ENCODE measurements around the gene SLC26A3. TPM values are rescaled to one million over a fixed set of nuclear protein-coding genes. Genes with fewer than 3 reads are reported as not detected.

Gene SLC26A3
- total RNA-seq, 1 donor from 2014 or later = 0.33 TPM

DNA sequence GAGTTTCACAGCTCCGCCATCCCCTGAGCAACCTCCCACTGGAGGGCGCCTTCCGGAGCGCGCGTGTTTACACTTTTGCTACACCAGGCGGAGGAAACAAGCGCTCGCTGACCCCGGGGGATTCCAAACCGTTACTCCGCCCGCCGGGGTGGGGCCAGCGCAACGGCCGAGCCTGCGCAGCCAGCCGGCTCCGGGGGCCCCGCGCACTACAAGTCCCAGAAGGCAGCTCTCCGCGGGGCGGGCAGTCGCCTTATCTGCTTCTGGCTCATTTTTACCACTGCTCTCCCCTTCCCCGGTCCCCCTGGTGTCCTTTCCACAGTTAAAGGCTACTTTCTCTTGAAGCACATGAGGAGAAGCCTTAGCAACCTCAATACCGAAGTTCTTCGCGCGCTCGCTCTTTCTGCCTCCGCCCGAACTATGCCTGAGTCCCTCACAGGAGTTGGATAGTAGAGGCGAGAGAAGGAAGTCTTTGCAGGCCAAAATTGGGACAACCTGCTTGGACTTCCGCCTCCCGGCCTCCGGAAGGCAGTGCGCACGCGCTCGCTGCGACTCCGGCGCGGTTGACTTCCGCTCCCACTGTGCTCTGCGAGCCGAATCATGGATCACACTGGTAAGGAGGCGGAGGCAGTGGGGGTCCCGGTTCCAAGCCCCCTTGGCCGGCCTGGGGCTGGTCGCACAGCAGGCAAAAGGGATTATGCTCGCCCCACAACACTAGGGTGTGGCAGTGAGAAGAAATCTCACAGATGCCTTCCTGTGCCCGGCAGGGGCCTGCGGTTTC lies 59.3 kb downstream of the SLC26A3 start, which contains the start of gene CBLL1:
TSS of gene CBLL1 (plus strand) at position 576 of the 778 bp plus-strand sequence. CDS start at position 598, 22 bp downstream.
- DNase-seq = peak; percentile 98
- TF ChIP-seq, protein P1, sequence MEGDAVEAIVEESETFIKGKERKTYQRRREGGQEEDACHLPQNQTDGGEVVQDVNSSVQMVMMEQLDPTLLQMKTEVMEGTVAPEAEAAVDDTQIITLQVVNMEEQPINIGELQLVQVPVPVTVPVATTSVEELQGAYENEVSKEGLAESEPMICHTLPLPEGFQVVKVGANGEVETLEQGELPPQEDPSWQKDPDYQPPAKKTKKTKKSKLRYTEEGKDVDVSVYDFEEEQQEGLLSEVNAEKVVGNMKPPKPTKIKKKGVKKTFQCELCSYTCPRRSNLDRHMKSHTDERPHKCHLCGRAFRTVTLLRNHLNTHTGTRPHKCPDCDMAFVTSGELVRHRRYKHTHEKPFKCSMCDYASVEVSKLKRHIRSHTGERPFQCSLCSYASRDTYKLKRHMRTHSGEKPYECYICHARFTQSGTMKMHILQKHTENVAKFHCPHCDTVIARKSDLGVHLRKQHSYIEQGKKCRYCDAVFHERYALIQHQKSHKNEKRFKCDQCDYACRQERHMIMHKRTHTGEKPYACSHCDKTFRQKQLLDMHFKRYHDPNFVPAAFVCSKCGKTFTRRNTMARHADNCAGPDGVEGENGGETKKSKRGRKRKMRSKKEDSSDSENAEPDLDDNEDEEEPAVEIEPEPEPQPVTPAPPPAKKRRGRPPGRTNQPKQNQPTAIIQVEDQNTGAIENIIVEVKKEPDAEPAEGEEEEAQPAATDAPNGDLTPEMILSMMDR (IDR thresholded peaks at IDR 0.05; ENCODE audit: borderline replicate concordance) = peak; percentile 80
- H3K27ac ChIP-seq (replicated peaks) = peak within 1 kb of the TSS; percentile 99
- H3K4me1 ChIP-seq = peaks cover 56% of the 10 kb centered on the region
- H3K4me3 ChIP-seq = peak within 1 kb of the TSS; percentile 81
- H3K27me3 ChIP-seq (ENCODE audit: low read depth) = no peaks in the 10 kb centered on the region
- no peaks in the 10 kb centered on the region for H3K9me3 ChIP-seq (replicated peaks)
- intact Hi-C loops (cut with micrococcal nuclease) = loop anchor here (10.0 kb wide), 1 partner anchor 131 kb away; no protein-coding TSS in a partner anchor
- peaks cover 1% of the 10 kb centered on the region for H3K36me3 ChIP-seq

DNA sequence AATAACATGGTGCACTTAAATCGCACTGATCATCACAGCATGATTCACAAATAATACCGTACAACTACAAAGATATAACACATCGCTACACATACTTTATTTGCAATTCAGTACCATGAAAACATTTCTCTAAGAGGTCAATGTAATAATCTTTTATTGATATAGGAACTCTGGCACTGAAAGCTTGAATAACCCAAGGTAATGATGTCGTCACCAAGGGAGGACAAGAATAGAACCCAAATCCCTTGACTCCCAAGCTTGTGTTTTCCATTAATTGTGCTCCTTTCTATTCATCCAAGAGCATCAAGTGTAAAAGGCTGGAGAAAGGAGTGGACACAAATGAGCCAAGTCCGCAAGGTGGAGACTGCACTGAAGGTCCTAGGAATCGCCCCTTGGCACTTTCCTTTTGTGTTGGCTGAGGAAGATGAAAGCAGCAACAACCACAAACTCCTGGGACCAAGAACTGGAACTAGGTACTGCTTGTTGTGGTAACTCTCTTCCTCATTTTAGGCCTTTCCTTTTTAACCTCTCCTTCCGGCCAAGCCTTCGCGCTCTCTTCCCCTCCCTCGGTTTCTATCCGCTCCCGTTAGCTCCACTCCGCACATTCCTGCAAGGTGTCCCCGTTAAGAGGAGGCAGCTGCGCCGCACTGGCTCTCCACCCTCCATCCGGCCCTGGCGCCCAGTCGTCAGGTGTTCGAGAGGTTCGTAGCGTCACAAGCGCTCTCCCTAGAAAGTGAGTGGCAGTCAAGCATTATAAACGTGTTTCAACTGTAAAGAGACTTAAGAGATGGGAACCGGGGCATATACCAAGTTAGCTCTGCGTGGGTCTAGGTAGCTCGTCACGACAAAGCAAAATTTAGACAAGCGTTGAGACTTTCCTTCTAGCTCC lies 60.1 kb downstream of the SLC26A3 start:
- Histone ChIP-seq H3K36me3 (no peaks in the 10 kb centered on the region), H3K4me3 (peak overlapping the region; percentile 81), H3K9me3 (replicated peaks) (no peaks in the 10 kb centered on the region), H3K27me3 (ENCODE audit: low read depth) (no peaks in the 10 kb centered on the region), H3K4me1 (peaks cover 50% of the 10 kb centered on the region), H3K27ac (replicated peaks) (peak overlapping the region; percentile 99)
- TF ChIP-seq, protein P1 (IDR thresholded peaks at IDR 0.05; ENCODE audit: borderline replicate concordance) = no peak
- intact Hi-C loops (cut with micrococcal nuclease) = loop anchor here (10.0 kb wide), 1 partner anchor 132 kb away; no protein-coding TSS in a partner anchor
- DNase-seq = peak; percentile 58

DNA sequence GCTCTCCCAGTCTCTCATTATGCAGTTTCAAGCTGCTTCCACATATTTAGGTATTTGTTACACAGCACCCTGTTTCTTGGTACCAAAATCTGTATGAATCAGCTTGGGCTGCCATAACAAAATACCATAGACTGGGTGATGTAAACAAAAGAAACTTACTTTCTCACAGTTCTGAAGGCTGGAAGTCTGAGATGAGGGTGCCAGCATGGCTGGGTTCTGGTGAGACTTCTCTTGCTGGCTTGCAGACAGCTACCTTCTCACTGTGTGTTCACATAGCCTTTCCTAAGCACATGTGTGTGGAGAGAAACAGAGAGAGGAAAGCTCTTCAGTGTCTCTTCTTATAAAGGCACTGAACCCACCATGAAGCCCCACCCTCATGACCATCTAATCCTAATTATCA lies 74.7 kb downstream of the SLC26A3 start:
- intact Hi-C loops (cut with micrococcal nuclease) = loop anchor here (5.0 kb wide), 1 partner anchor 266 kb away; no protein-coding TSS in a partner anchor
- no peak overlapping the region for H3K27ac ChIP-seq (replicated peaks)
- H3K9me3 ChIP-seq (replicated peaks) = no peaks in the 10 kb centered on the region
- H3K4me1 ChIP-seq = no peaks in the 10 kb centered on the region
- H3K4me3 ChIP-seq = no peak overlapping the region
- TF ChIP-seq, protein P1 (IDR thresholded peaks at IDR 0.05; ENCODE audit: borderline replicate concordance) = no peak
- no peak for DNase-seq
- H3K36me3 ChIP-seq = no peaks in the 10 kb centered on the region
- H3K27me3 ChIP-seq (ENCODE audit: low read depth) = peaks cover 4% of the 10 kb centered on the region

DNA sequence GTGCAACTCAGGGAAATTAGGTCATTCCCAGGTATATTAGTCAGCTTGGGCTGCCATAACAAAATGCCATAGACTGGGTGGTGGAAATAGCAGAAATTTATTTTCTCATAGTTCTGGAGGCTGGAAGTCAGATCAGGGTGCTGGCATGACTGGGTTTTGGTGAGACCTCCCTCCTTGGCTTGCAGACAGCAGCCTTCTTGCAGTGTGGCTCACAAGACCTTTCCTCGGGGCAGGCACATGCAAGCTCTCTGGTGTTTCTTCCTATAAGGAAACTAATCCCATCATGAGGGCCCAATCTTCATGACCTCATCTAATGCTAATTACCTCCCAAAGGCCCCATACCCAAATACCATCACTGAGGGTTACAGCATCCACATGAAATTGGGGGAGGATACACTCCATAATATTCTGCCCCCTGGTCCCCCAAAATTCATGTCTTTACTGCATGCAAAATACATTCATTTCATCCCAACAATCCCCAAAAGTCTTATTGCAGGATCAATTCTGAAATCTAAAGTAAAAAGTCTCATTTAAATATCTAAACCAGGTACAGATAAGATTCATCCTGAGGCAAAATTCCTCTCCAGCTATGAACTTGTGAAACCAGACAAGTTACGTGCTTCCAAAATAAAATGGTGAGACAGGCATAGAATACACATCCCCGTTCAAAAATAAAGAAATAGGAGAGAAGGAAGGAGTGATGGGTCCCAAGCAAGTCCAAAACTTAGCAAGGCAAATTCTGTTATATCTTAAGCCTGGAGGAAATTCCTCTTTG lies 76.5 kb downstream of the SLC26A3 start:
- Histone ChIP-seq H3K27me3 (ENCODE audit: low read depth) (peaks cover 4% of the 10 kb centered on the region), H3K27ac (replicated peaks) (no peak overlapping the region), H3K4me3 (no peak overlapping the region), H3K9me3 (replicated peaks) (no peaks in the 10 kb centered on the region), H3K4me1 (no peaks in the 10 kb centered on the region), H3K36me3 (no peaks in the 10 kb centered on the region)
- intact Hi-C loops (cut with micrococcal nuclease) = loop anchor here (5.0 kb wide), 1 partner anchor 264 kb away; no protein-coding TSS in a partner anchor
- TF ChIP-seq, protein P1 (IDR thresholded peaks at IDR 0.05; ENCODE audit: borderline replicate concordance) = no peak
- no peak for DNase-seq

All from left ventricle myocardium inferior (tissue), 1 donor.